ENCODE measurements around the gene ATG10. TPM values are rescaled to one million over a fixed set of nuclear protein-coding genes. Genes with fewer than 3 reads are reported as not detected.

The ATG10 gene
- total RNA-seq, 2 donors from 2014 or later: 7.7 to 9.0 TPM

- DNase-seq: no peak
- peaks cover 6% of the 10 kb centered on the region for H3K36me3 Mint-ChIP-seq (ENCODE audit: low read depth)
- no peaks in the 10 kb centered on the region for H3K9me3 ChIP-seq (ENCODE audit: control insufficient read depth, low read length, poor library complexity, severe bottlenecking)
- no peak overlapping the region for H3K27ac Mint-ChIP-seq
- no peaks in the 10 kb centered on the region for H3K27me3 Mint-ChIP-seq
- H3K4me3 Mint-ChIP-seq: no peak overlapping the region
- no peak for ATAC-seq
- peaks cover 2% of the 10 kb centered on the region for H3K4me1 Mint-ChIP-seq
Measured at GRCh38 chr5:82169892-82170291, 198.1 kb downstream of the ATG10 start.

GRCh38 chr5:82174128-82174918 lies 202.5 kb downstream of the ATG10 start:
- Mint-ChIP-seq H3K4me3 (no peak overlapping the region), H3K27ac (no peak overlapping the region), H3K27me3 (no peaks in the 10 kb centered on the region)

GRCh38 chr5:82174919-82175219 lies 203.0 kb downstream of the ATG10 start:
- no peak for DNase-seq
- Mint-ChIP-seq H3K36me3 (ENCODE audit: low read depth) (peaks cover 4% of the 10 kb centered on the region), H3K27me3 (no peaks in the 10 kb centered on the region), H3K27ac (no peak overlapping the region), H3K4me3 (no peak overlapping the region), H3K4me1 (peaks cover 2% of the 10 kb centered on the region)
- no peaks in the 10 kb centered on the region for H3K9me3 ChIP-seq (ENCODE audit: control insufficient read depth, low read length, poor library complexity, severe bottlenecking)
- no peak for ATAC-seq

More at GRCh38 chr5:82174128-82174918, 202.5 kb downstream of the ATG10 start:
- no peaks in the 10 kb centered on the region for H3K9me3 ChIP-seq (ENCODE audit: control insufficient read depth, low read length, poor library complexity, severe bottlenecking)
- DNase-seq (peak in 2 of 3 donors; percentile 26 to 38), ATAC-seq (peak; percentile 56)
- peaks cover 3% of the 10 kb centered on the region for H3K36me3 Mint-ChIP-seq (ENCODE audit: low read depth)
- H3K4me1 Mint-ChIP-seq: peaks cover 2% of the 10 kb centered on the region

GRCh38 chr5:82176115-82176814 lies 204.4 kb downstream of the ATG10 start:
- Mint-ChIP-seq H3K36me3 (ENCODE audit: low read depth) (peaks cover 5% of the 10 kb centered on the region), H3K4me3 (no peak overlapping the region)
- ATAC-seq: no peak

GRCh38 chr5:82178378-82178777 lies 206.6 kb downstream of the ATG10 start:
- ATAC-seq (no peak), DNase-seq (no peak)
- no peaks in the 10 kb centered on the region for H3K9me3 ChIP-seq (ENCODE audit: control insufficient read depth, low read length, poor library complexity, severe bottlenecking)
- Mint-ChIP-seq H3K27ac (no peak overlapping the region), H3K4me1 (peaks cover 2% of the 10 kb centered on the region), H3K36me3 (ENCODE audit: low read depth) (peaks cover 9% of the 10 kb centered on the region), H3K27me3 (no peaks in the 10 kb centered on the region), H3K4me3 (no peak overlapping the region)

More at GRCh38 chr5:82176115-82176814, 204.4 kb downstream of the ATG10 start:
- Mint-ChIP-seq H3K4me1 (peaks cover 2% of the 10 kb centered on the region), H3K27me3 (no peaks in the 10 kb centered on the region), H3K27ac (no peak overlapping the region)
- DNase-seq: no peak
- no peaks in the 10 kb centered on the region for H3K9me3 ChIP-seq (ENCODE audit: control insufficient read depth, low read length, poor library complexity, severe bottlenecking)

GRCh38 chr5:82182662-82183061 lies 210.8 kb downstream of the ATG10 start:
- DNase-seq (no peak), ATAC-seq (no peak)
- Mint-ChIP-seq H3K27ac (no peak overlapping the region), H3K27me3 (no peaks in the 10 kb centered on the region), H3K4me1 (peaks cover 2% of the 10 kb centered on the region), H3K4me3 (no peak overlapping the region), H3K36me3 (ENCODE audit: low read depth) (peaks cover 11% of the 10 kb centered on the region)
- H3K9me3 ChIP-seq (ENCODE audit: control insufficient read depth, low read length, poor library complexity, severe bottlenecking): no peaks in the 10 kb centered on the region

- Mint-ChIP-seq H3K36me3 (ENCODE audit: low read depth) (peaks cover 11% of the 10 kb centered on the region), H3K27ac (no peak overlapping the region), H3K4me1 (peaks cover 2% of the 10 kb centered on the region), H3K27me3 (no peaks in the 10 kb centered on the region), H3K4me3 (no peak overlapping the region)
- ATAC-seq (no peak), DNase-seq (no peak)
- H3K9me3 ChIP-seq (ENCODE audit: control insufficient read depth, low read length, poor library complexity, severe bottlenecking): no peaks in the 10 kb centered on the region
Measured at GRCh38 chr5:82183828-82184227, 212.0 kb downstream of the ATG10 start.

GRCh38 chr5:82185851-82186250 lies 214.0 kb downstream of the ATG10 start:
- DNase-seq (no peak), ATAC-seq (no peak)
- Mint-ChIP-seq H3K4me3 (no peak overlapping the region), H3K27me3 (no peaks in the 10 kb centered on the region), H3K4me1 (peaks cover 2% of the 10 kb centered on the region), H3K36me3 (ENCODE audit: low read depth) (peaks cover 6% of the 10 kb centered on the region), H3K27ac (no peak overlapping the region)
- H3K9me3 ChIP-seq (ENCODE audit: control insufficient read depth, low read length, poor library complexity, severe bottlenecking): no peaks in the 10 kb centered on the region

- no peak for DNase-seq
- H3K4me3 Mint-ChIP-seq: no peak overlapping the region
- no peaks in the 10 kb centered on the region for H3K27me3 Mint-ChIP-seq
- no peaks in the 10 kb centered on the region for H3K36me3 Mint-ChIP-seq (ENCODE audit: low read depth)
- H3K27ac Mint-ChIP-seq: no peak overlapping the region
- H3K9me3 ChIP-seq (ENCODE audit: control insufficient read depth, low read length, poor library complexity, severe bottlenecking): no peaks in the 10 kb centered on the region
- H3K4me1 Mint-ChIP-seq: no peaks in the 10 kb centered on the region
- no peak for ATAC-seq
Measured at GRCh38 chr5:82197550-82197949, 225.7 kb downstream of the ATG10 start.

GRCh38 chr5:82204567-82204966 lies 232.7 kb downstream of the ATG10 start:
- no peak overlapping the region for H3K27ac Mint-ChIP-seq
- no peak for DNase-seq
- H3K4me1 Mint-ChIP-seq: peaks cover 3% of the 10 kb centered on the region
- H3K4me3 Mint-ChIP-seq: no peak overlapping the region
- no peaks in the 10 kb centered on the region for H3K9me3 ChIP-seq (ENCODE audit: control insufficient read depth, low read length, poor library complexity, severe bottlenecking)
- H3K27me3 Mint-ChIP-seq: no peaks in the 10 kb centered on the region
- ATAC-seq: no peak
- no peaks in the 10 kb centered on the region for H3K36me3 Mint-ChIP-seq (ENCODE audit: low read depth)

- Mint-ChIP-seq H3K27me3 (no peaks in the 10 kb centered on the region), H3K4me1 (peaks cover 3% of the 10 kb centered on the region), H3K4me3 (no peak overlapping the region), H3K36me3 (ENCODE audit: low read depth) (no peaks in the 10 kb centered on the region), H3K27ac (no peak overlapping the region)
- no peak for DNase-seq
- H3K9me3 ChIP-seq (ENCODE audit: control insufficient read depth, low read length, poor library complexity, severe bottlenecking): no peaks in the 10 kb centered on the region
- ATAC-seq: no peak
Measured at GRCh38 chr5:82205005-82205404, 233.2 kb downstream of the ATG10 start.

GRCh38 chr5:82208371-82208770 lies 236.5 kb downstream of the ATG10 start:
- H3K27me3 Mint-ChIP-seq: no peaks in the 10 kb centered on the region
- H3K27ac Mint-ChIP-seq: no peak overlapping the region
- no peaks in the 10 kb centered on the region for H3K36me3 Mint-ChIP-seq (ENCODE audit: low read depth)

GRCh38 chr5:82211855-82212572 lies 240.2 kb downstream of the ATG10 start:
- no peak overlapping the region for H3K27ac Mint-ChIP-seq
- H3K4me1 Mint-ChIP-seq: peaks cover 3% of the 10 kb centered on the region
- no peak overlapping the region for H3K4me3 Mint-ChIP-seq
- no peak for DNase-seq
- no peaks in the 10 kb centered on the region for H3K9me3 ChIP-seq (ENCODE audit: control insufficient read depth, low read length, poor library complexity, severe bottlenecking)
- H3K36me3 Mint-ChIP-seq (ENCODE audit: low read depth): no peaks in the 10 kb centered on the region
- no peak for ATAC-seq
- H3K27me3 Mint-ChIP-seq: no peaks in the 10 kb centered on the region

More at GRCh38 chr5:82208371-82208770, 236.5 kb downstream of the ATG10 start:
- no peak overlapping the region for H3K4me3 Mint-ChIP-seq
- H3K9me3 ChIP-seq (ENCODE audit: control insufficient read depth, low read length, poor library complexity, severe bottlenecking): no peaks in the 10 kb centered on the region
- ATAC-seq (no peak), DNase-seq (no peak)
- peaks cover 3% of the 10 kb centered on the region for H3K4me1 Mint-ChIP-seq

Data from T-helper 17 cell (primary cell).